Gastrocnemius medialis (tissue), 4 donors: ENCODE data around the gene OBP2A. TPM values are rescaled to one million over a fixed set of nuclear protein-coding genes. Genes with fewer than 3 reads are reported as not detected.

Experiments used
- ATAC-seq, 2 donors: fragments of 150-250 bp; one replicate each; pipeline ENCODE4 v1.9.1; 2016
- DNase-seq, 2 donors: peaks; one replicate each; pipeline ENCODE4 v3.0.0-alpha.2; 2019
- H3K27ac ChIP-seq, 4 donors: fragments of 200-600 bp; sonication (generic); 1 replicate in 1 of 4; 2 replicates in 3 of 4; pipeline ENCODE4 v1.5.1; 2016 to 2018; ENCODE audit warnings: mild to moderate bottlenecking in 2 of 4, moderate library complexity in 1 of 4
- H3K27me3 ChIP-seq, 3 donors: fragments of 200-600 bp; sonication (generic) in 2 of 3; 1 replicate in 1 of 3; 2 replicates in 2 of 3; pipeline versions ENCODE4 v1.5.1 to v1.6.0; 2016 to 2019; ENCODE audit warnings: mild to moderate bottlenecking in 1 of 3, moderate library complexity in 1 of 3
- H3K36me3 ChIP-seq, 2 donors: fragments of 200-600 bp; sonication (generic) in 1 of 2; one replicate each; pipeline ENCODE4 v1.5.1; 2017 to 2018
- H3K4me1 ChIP-seq, 2 donors: fragments of 200-600 bp; sonication (generic) in 1 of 2; one replicate each; pipeline ENCODE4 v1.5.1; 2016 to 2017; ENCODE audit warnings: mild to moderate bottlenecking in 2 of 2
- H3K4me3 ChIP-seq, 4 donors: fragments of 200-600 bp; sonication (generic) in 3 of 4; 1 replicate in 1 of 4; 2 replicates in 3 of 4; pipeline ENCODE4 v1.5.1; 2016 to 2019; ENCODE audit warnings: mild to moderate bottlenecking in 2 of 4
- H3K9me3 ChIP-seq, 3 donors: fragments of 200-600 bp; sonication (generic) in 2 of 3; 1 replicate in 1 of 3; 2 replicates in 2 of 3; pipeline ENCODE4 v1.5.1; 2016 to 2019
- CTCF ChIP-seq, 5 experiments: fragments of 450-650 bp in 3 of 5; fragments of 200-600 bp in 2 of 5; sonication (generic) in 2 of 5; IDR thresholded peaks in 4 of 5; conservative IDR thresholded peaks in 1 of 5; 1 replicate in 4 of 5; 2 replicates in 1 of 5; pipeline ENCODE4 v1.5.1; 2016 to 2019; ENCODE audit warnings: antibody characterized with exemption in 5 of 5, mild to moderate bottlenecking in 3 of 5, moderate library complexity in 3 of 5
- POLR2A ChIP-seq, 2 donors: fragments of 450-650 bp; IDR thresholded peaks; one replicate each; pipeline ENCODE4 v1.6.1; 2017; ENCODE audit warnings: antibody characterized with exemption in 2 of 2, mild to moderate bottlenecking in 2 of 2, moderate library complexity in 2 of 2
- in situ Hi-C, 4 donors: fragments of 200-750 bp; cut with MboI; loops; one replicate each; pipeline versions ENCODE4 v1.15.0 to v1.8.0; 2017; ENCODE audit warnings: low sequenced_read_pairs in 4 of 4
- intact Hi-C: fragments of 100-400 bp; cut with DNase I; formaldehyde crosslinking; loops from one replicate; pipeline ENCODE4 v1.15.1; 2023; ENCODE audit warnings: low total_unique reads
- total RNA-seq, 4 donors: library from RNA; depleted of rRNA; stranded (reverse); fragments of >200 nt; gene quantifications; one replicate each; pipeline versions ENCODE4 v1.1.0 to v1.2.3, GENCODE V29; 2016

OBP2A gene
- total RNA-seq, 4 donors from 2014 or later, result not detected

GRCh38 chr9:135591506-135592330 is 45.8 kb downstream of the OBP2A start:
- DNase-seq, result no peak

GRCh38 chr9:135592331-135592590 is 46.3 kb downstream of the OBP2A start:
- ATAC-seq (no peak), DNase-seq (no peak)
- TF ChIP-seq POLR2A (IDR thresholded peaks at IDR 0.05), result no peak
- no peak for TF ChIP-seq CTCF (IDR thresholded peaks at IDR 0.05 in 4 of 5, conservative IDR thresholded peaks at IDR 0.05 in 1 of 5)
- Histone ChIP-seq H3K36me3 (no peaks in the 10 kb centered on the region), H3K27ac (no peak overlapping the region), H3K4me3 (no peak overlapping the region), H3K9me3 (no peaks in the 10 kb centered on the region), H3K4me1 (no peaks in the 10 kb centered on the region), H3K27me3 (peaks cover 0 to 4% (median 3%) of the 10 kb centered on the region in 3 donors)
- intact Hi-C loops (no loop called here), in situ Hi-C loops (no loop called here)

More at GRCh38 chr9:135591506-135592330, 45.8 kb downstream of the OBP2A start:
- Histone ChIP-seq H3K27ac (no peak overlapping the region), H3K36me3 (no peaks in the 10 kb centered on the region), H3K27me3 (peaks cover 0 to 4% (median 3%) of the 10 kb centered on the region in 3 donors), H3K4me1 (no peaks in the 10 kb centered on the region), H3K4me3 (no peak overlapping the region), H3K9me3 (no peaks in the 10 kb centered on the region)
- ATAC-seq, result no peak
- in situ Hi-C loops (no loop called here), intact Hi-C loops (no loop called here)
- TF ChIP-seq CTCF (IDR thresholded peaks at IDR 0.05 in 4 of 5, conservative IDR thresholded peaks at IDR 0.05 in 1 of 5), result no peak
- no peak for TF ChIP-seq POLR2A (IDR thresholded peaks at IDR 0.05)

GRCh38 chr9:135592625-135593024 is 46.7 kb downstream of the OBP2A start:
- no peak overlapping the region for H3K4me3 ChIP-seq
- H3K27me3 ChIP-seq, result peaks cover 0 to 4% (median 3%) of the 10 kb centered on the region in 3 donors
- DNase-seq, result no peak
- in situ Hi-C loops (no loop called here), intact Hi-C loops (no loop called here)
- no peaks in the 10 kb centered on the region for H3K36me3 ChIP-seq
- TF ChIP-seq CTCF (IDR thresholded peaks at IDR 0.05 in 4 of 5, conservative IDR thresholded peaks at IDR 0.05 in 1 of 5) (no peak), POLR2A (IDR thresholded peaks at IDR 0.05) (no peak)
- no peaks in the 10 kb centered on the region for H3K4me1 ChIP-seq
- no peaks in the 10 kb centered on the region for H3K9me3 ChIP-seq
- no peak overlapping the region for H3K27ac ChIP-seq
- ATAC-seq, result no peak

GRCh38 chr9:135596211-135596610 is 50.3 kb downstream of the OBP2A start:
- Histone ChIP-seq H3K4me3 (no peak overlapping the region), H3K27ac (no peak overlapping the region), H3K27me3 (peaks cover 0 to 4% (median 0%) of the 10 kb centered on the region in 3 donors), H3K36me3 (no peaks in the 10 kb centered on the region), H3K9me3 (no peaks in the 10 kb centered on the region), H3K4me1 (no peaks in the 10 kb centered on the region)
- TF ChIP-seq POLR2A (IDR thresholded peaks at IDR 0.05), result no peak
- TF ChIP-seq CTCF (IDR thresholded peaks at IDR 0.05 in 4 of 5, conservative IDR thresholded peaks at IDR 0.05 in 1 of 5), result no peak
- DNase-seq (no peak), ATAC-seq (no peak)
- intact Hi-C loops, result no loop called here
- in situ Hi-C loops, result no loop called here

Other genes starting within 250 kb of the OBP2A start
- gene PPP1R26, start 66.3 kb upstream of the OBP2A start, total RNA-seq, result 1 to 10 TPM; 2.6 to 7.1 (median 5.1) TPM
- gene MRPS2, start 45.4 kb upstream of the OBP2A start, total RNA-seq, result 100 to 1,000 TPM in 1 of 4 donors, 10 to 100 TPM in 3; 48.8 to 108 (median 69.5) TPM
- gene LCN1, start 24.7 kb upstream of the OBP2A start, total RNA-seq, result not detected
- not detected for gene PAEP, start 15.6 kb downstream of the OBP2A start, total RNA-seq
- gene GLT6D1, start 93.4 kb downstream of the OBP2A start, total RNA-seq, result not detected
- not detected for gene LCN9, start 117.2 kb downstream of the OBP2A start, total RNA-seq
- not detected for gene SOHLH1, start 153.4 kb downstream of the OBP2A start, total RNA-seq
- 1 to 10 TPM; 2.3 to 8.7 (median 5.3) TPM for gene KCNT1, start 156.1 kb downstream of the OBP2A start, total RNA-seq